GM19328 (cell line): Measurements from ENCODE around the gene SCYL3.
A peak's percentile ranks its signal among the peaks of the same experiment; 100 is the strongest.
"Not testable (repeated sequence)": the region's sequence is repeated elsewhere in the genome, so short reads cannot be mapped to it uniquely, and the experiment has no call there.

ENCODE experiments used
- ATAC-seq: cut with Tn5 transposase; IDR thresholded peaks from one replicate; pipeline ENCODE4 v1.9.1; 2021; ENCODE audit warnings: mild to moderate bottlenecking, moderate library complexity; ENCODE audit not compliant: unreplicated experiment

Gene SCYL3, protein sequence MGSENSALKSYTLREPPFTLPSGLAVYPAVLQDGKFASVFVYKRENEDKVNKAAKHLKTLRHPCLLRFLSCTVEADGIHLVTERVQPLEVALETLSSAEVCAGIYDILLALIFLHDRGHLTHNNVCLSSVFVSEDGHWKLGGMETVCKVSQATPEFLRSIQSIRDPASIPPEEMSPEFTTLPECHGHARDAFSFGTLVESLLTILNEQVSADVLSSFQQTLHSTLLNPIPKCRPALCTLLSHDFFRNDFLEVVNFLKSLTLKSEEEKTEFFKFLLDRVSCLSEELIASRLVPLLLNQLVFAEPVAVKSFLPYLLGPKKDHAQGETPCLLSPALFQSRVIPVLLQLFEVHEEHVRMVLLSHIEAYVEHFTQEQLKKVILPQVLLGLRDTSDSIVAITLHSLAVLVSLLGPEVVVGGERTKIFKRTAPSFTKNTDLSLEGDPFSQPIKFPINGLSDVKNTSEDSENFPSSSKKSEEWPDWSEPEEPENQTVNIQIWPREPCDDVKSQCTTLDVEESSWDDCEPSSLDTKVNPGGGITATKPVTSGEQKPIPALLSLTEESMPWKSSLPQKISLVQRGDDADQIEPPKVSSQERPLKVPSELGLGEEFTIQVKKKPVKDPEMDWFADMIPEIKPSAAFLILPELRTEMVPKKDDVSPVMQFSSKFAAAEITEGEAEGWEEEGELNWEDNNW

DNA sequence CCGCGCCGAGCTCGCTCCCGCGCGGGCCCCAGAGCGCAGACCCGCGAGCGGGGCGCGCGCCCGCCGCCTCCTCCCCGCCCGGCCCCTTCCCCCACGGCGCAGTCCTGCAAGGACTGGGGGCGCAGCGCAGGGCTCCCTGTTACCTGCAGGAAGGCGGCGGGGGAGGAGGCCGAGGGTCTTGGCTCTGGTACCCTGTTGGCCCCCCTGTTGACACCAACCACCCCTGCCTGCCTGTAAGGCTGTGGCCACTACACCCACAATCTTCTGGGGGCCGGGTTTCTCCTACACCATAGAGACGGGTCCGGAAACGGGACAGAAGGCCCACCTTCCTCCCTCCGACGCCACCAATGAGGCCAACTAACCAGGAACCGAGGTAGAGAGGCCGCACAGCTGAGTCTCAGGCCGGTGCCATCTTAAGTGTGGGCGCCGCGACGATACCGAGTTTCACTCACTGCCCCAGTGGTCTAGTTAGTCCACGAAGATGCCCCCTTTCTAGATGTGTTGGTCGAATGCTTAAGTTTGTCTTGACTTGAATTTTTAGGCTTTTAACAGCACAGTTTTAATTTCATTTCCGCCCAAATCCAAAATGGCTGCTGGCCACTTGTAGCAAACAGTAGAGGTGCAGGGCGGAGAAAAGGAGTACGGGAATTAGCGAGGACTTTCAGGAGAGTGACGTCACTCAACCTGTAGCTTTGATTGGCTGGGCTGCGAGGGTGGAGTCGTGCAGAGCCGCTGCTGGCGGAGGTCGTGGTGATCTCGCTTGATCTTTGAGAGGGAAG lies at the start of gene SCYL3:
SCYL3 (minus strand) TSS at position 252 of the 779 bp plus-strand sequence. CDS start 5,056 bp downstream, outside the sequence.
- peak; percentile 86 for ATAC-seq

DNA sequence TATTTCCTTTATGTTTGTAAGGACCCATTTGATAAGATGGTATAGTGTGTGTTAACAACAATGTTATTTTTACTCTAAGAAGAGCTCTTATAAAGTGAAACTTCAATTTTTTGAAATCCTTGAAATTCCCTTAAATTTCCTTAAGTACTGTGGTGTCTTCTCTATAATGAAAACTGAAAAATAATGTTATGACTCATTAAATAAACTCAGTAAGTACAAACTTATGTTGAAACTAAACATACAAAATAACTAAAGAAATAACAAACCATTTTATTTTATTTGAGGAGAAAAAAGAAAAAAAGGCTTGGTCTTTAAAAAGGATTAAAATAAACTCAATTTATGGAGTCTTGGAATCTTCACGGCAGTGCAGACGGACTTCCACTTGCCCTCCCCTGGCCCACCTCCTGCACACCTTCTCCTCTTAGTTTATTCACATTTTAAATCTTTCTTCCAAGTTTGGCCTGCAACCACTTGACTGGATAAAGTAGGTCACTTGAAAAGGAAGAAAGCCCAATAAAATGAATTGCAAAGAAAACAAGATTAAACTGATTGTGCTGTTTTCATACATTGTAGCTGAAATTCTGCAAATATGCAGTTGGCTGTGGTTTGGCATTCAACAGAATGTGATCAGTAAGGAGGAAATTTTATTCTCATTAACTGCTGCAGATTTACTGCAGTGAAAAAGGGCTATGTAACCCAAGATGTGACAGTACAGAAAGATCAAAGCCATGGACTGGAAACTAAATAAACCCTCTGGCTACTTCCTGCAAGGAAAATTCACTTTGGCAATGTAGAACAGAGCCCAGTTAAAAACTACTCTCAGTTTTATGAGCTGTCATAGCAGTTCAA lies 48.5 kb upstream of the SCYL3 start:
- no peak for ATAC-seq

DNA sequence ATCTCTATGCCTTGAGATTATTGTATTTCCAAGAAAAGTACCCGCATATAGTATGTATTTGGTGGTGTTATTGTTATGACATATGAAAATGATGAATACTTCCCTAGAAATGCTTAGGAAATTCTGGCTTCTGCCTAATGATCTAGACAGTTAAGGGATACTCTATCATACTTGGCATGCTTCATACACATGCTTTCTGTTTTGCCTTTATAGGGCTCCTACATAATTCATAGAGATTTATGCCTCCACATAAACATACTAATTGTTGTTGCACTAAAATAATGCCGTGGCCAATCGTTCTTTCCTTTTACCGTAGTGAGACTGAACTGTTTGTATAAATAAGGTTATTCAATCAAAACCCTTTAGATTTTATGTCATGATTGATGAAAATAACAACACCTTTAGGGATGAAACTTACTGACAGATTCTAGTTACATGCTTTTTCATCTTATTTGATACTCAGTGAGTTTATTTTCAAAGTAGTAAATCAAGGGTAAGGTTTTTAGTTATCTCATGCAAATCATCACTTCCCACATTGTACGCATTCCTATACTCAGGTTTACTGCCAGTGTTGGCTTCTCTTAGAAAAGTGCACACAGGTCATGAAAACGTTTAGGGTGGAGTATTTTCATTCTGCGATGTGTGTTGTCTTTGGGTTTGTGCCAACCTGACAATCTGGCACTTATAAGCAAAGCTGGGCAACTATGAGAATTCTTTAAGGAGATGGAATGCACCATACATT lies 40.5 kb upstream of the SCYL3 start:
- ATAC-seq = no peak

DNA sequence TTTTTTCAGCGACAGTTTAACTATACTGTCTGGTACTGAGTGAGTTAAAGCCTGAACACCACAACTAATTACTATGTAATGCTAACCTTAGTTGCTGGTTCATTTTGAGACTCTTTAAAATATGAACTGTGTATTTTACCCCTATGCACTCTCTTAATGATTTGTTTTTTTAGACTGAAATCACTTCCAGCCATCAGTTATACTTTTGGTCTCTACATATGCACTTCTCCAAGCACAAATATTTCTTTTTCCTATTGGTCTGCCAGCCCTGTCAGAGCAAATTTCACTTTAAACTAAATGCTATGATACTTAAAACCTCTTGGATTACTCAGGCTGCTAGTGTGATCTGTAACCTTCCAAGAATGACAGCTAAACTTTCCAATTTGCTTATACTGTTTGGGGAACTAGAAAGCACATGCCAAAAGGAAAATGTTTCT lies 38.1 kb upstream of the SCYL3 start:
- no peak for ATAC-seq

DNA sequence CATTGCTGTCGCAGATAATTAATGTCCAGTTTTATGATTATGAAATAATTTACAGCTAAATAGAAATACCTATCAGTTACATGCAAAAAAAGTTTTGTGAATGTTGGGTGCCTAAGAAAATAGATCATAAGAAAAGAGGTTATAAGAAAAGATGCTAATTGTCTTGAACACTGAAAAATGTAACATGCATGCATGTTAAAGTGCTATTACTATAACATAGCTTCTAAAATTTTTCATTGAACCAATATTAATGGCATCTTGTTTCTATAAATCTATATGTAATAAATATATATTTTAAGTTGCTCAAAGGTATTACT lies 35.5 kb upstream of the SCYL3 start:
- ATAC-seq = no peak

DNA sequence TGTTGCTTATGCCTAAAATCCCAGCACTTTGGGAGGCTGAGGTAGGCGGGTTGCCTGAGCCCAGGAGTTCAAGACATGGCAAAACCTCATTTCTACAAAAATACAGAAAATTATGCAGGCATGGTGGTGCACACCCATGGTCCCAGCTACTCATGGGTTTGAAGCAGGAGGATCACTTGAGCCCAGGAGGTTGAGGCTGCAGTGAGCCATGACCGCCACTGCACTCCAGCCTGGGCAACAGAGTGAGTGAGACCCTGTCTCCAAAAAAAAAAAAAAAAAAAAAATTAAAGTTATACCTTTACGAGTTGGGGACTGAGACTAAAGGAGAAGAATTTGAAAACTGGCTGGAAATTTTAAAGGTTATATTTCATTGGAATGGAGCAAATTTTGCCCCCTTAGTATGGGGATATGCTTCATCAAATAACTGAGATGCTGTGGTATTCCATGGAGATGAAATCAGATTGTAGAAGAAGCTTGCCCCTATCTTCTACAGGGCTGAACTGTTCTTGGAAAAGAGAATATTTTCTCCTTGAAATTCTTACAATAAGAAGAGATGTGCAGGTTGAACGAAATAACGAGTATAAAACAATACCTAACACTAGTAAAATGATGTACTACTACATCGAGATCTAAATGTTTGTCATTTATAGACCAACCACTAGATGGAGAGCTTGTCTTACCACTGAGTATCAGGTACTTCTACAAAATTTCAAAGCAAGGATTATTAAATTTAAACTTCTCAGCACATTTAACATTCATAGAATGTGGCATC lies 34.9 kb upstream of the SCYL3 start:
- ATAC-seq = peak; percentile 65

DNA sequence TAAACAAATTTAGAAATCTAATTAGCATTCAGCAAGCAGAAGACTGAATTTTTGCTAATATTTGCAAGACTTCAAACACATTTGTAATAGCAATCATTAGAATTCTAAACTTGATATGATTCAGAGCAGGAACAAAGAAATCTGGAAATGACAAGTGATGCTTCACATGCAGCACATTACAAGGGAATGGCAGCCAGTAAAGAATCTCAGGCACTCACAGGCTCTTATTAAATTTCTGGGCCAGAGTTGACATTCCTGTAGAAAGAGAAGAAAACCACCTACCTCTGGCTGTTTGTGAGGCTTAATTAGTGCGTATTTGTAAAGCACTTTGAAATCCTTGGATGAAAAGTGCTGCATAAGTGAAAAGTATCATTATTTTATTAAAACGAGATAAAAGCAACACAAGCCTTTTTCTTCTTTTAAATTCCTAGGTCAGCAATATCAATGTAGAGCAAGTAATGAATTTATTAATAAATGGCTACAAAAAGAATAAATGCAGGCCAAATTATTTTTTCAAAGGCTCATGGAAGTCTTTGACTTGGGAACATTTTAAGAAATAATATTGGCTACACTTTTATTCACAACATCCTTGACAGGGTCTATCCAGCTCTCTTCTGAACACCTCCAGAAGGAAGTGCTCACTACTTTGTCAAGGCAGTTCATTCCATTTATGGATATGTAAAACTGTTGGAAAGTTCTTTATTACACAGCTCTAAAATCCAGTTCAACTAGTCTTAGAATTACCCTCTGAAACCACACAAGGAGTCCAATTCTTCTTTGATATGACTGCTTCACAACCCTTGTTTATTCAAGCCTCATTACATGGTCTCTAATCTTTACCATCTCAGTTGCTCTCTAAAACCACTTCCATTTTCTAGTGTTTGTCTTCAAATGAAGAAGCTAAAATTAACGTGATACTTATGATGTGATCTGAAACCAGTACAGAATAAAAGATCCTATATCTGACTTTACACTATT lies 32.1 kb upstream of the SCYL3 start:
- ATAC-seq = peak; percentile 56

DNA sequence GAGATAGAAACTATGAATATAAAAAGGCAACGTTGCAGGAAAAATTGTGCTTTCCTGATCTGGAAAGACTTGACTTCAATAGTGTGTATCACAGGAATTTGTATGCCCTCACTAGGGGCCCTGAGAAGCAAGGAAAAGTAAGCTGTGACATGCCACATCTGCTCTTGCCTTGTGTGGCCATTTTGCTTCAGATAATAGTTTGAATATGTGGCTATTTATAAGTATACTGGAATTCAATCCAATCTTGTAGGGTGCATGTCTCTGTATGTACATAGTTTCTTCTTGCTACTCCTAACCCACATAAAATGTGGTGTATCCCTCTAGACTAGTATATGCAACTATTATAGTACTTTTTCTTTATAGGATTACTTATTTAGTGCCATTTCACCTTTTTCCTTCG lies 31.1 kb upstream of the SCYL3 start:
- no peak for ATAC-seq

DNA sequence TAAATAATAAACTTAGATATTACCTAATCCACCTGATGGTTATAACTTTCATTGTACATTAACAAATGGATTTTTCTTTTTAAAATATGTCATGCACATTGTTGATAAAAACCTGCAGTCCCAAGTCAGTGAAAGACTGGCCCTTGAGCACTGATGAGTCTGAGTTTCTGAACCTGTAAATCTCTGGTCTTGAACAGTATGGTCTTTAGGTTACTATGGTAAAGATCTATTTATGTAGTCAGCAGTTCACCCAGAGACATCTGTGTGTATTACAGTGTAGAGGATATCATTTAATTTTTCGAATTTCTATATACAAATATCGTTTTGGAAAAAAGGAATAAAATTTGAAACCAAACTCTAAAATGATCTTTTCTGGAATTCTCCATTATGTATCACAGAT lies 30.4 kb upstream of the SCYL3 start:
- ATAC-seq = no peak

DNA sequence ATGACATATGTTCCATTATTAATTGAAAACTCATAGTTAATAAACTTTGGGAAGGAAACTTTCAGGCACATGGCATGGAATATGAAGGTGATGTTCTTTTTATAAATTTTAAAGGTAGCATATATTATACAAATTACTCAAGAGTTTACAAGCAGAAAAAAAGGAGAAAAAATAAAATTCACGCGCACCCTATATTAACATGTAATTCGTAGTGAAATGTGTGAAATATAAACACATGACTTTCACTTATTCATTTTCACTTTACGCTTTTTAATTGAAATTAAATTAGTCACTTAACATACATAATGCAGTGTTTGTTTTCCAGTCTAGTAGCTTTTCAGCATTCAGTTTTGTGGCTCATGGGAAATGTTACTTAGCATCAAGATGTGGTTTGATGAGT lies 27.4 kb upstream of the SCYL3 start:
- ATAC-seq = no peak

DNA sequence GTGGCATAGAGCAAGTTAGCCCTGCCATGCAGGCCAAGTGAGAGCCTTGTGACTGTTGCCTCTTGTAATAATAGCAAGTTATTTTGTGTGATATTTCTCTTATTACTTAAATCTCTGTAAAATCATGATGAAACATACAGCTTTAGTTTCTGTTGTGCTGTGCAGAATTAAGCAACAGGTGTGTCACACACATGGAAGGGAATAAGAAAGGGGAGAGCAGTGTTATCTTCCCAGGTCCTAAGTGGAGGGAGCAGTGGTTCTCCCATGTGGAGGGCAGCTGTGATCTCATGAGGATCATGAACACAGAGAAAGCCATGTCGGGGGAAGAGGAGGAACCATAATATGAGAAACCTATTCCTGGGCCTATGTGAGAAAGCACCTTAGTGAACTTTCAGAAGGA lies 25.2 kb upstream of the SCYL3 start:
- no peak for ATAC-seq

DNA sequence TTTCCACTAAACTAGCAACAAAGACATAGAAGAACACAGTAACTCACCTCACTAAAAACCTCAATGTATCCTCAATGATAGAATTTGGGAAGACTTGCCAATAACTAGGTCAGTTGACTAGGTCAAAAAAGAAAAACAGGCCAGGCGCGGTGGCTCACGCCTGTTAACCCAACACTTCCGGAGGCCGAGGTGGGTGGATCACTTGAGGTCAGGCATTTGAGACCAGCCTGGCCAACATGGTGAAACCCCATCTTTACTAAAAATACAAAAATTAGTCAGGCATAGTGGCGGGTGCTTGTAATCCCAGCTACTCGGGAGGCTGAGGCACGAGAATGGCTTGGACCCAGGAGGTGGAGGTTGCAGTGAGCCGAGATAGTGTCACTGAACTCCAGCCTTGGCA lies 24.5 kb upstream of the SCYL3 start:
- ATAC-seq = not testable (repeated sequence)

DNA sequence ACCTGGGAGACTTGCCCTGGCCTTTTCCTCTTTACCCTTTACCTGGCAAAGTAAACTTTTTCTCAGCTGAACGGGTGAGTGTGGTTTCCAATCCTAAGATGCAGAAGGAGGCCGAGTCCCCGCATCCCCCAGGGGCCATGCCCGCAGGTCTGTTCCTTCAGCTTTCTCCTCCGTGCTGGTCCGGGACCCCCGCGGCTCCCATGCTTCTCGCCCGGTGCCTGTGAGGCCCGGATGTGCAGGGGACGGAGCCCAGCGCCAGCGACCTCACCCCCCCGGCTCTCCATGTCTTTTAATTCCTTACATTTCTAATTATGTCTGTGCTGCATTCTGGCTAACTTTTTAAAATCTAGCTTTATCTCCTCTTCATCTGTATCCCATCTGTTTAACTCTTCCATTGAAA lies 21.5 kb upstream of the SCYL3 start:
- ATAC-seq = no peak

DNA sequence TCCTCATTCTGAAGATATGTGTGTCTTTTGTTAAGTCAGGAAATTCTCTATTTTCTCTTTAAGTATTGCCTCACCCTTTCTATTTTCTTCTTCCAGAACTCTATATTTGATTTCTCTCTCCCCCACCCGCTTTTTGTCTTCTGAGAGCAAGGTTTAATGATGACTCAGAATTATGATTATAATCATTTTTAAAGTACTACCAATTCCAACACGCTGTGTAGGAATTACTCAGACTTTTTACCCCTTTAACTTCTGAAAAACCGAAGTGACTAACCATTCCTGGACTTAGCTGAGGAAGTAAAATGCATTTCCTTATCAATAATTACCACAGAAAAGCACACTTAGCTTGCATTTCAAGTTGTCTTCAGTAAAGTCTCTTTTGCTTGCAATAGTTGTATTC lies 20.8 kb upstream of the SCYL3 start:
- ATAC-seq = no peak

DNA sequence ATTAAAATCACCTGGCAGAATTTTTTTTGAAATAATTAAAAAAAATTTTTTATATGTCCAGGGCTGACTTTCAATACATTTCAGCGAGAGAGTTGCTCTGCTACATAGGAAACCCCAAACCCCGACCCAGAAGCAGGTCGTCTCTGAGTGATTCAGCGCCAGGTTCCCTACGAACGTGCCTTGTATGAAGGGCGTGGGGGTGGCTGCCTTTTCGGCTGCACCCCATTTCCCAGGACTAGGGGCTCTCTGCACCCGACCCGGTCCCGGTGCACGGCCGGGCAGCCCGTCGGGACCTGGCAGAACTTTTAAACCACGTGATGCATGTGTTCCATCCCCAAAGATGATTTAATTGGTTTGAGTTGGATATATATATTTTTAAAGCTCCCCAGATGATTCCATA lies 15.8 kb upstream of the SCYL3 start:
- ATAC-seq = no peak

DNA sequence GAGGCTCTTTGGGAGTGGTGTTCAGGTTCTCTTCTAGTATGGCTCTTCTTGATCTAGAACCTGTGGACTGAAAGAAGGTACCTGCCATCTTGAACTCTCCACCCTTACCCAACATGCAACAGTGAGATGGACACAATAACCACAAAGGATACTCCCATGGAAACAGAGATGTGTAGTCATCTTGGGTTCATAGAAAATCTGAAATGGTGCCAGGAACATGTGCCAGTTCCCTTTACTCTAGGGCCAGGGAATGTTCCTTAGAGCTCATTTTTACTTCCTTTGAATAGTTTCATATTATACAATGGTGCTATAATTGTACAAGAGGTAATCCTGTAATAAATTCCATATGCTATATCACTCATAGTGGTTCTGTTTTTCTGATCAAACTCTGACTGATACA lies 13.2 kb upstream of the SCYL3 start:
- no peak for ATAC-seq

DNA sequence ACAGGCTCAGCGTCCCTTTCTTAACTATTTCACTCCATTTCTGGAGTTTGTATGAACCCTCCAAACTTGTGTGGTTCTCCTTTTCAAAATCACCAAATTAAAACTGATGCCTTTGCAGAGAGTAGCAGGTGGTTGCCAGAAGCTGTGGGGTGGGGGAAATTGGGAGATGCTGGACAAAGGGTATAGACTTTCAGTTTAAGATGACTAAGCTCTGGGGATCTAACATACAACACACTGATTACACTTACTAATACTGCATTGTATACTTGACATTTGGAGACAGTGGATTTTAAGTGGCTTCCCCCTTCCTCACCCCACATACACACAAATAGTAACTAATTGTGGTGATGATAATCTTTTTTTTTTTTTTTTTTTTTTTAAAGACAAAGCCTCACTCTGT lies 11.1 kb upstream of the SCYL3 start:
- ATAC-seq = no peak

DNA sequence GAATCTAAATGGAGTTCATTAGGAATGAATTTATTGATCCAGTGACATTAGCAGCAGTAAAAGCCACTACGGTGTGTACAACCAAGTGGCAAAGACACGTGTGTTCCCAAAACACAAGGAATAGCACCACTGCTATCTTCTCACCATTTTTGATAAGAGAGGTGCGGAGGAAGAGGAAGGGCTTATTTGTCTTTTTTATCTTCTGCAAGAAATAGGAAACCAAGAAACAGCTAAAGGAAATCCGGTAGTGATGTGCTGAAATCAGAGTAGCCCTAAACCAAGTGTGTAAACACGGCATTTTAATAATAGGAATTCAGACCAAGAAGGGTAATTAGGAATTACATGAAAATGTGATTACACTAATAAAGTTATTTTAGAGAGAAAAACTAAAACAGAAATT lies 9.1 kb upstream of the SCYL3 start:
- no peak for ATAC-seq
